Astrocyte of the spinal cord (primary cell): ENCODE measurements around the gene MEGF6.

Experiments used
- DNase-seq: peaks from one replicate; pipeline ENCODE4 v3.0.0; 2011; ENCODE audit warnings: low read depth, low spot score
- H3K4me3 ChIP-seq: 2 replicates; pipeline ENCODE4 v1.5.1; 2011; ENCODE audit warnings: low read depth, mild to moderate bottlenecking, low read length, moderate library complexity
- in situ Hi-C: cut with HindIII; loops from 2 replicates; pipeline ENCODE4 v1.10.0; 2017; ENCODE audit warnings: low sequenced_read_pairs
- TF ChIP-seq, protein P1 (sequence below): IDR thresholded peaks from 2 replicates; pipeline ENCODE4 v1.5.1; 2012; ENCODE audit warnings: low read depth, mild to moderate bottlenecking, low read length, inconsistent platforms

MEGF6 gene

DNA sequence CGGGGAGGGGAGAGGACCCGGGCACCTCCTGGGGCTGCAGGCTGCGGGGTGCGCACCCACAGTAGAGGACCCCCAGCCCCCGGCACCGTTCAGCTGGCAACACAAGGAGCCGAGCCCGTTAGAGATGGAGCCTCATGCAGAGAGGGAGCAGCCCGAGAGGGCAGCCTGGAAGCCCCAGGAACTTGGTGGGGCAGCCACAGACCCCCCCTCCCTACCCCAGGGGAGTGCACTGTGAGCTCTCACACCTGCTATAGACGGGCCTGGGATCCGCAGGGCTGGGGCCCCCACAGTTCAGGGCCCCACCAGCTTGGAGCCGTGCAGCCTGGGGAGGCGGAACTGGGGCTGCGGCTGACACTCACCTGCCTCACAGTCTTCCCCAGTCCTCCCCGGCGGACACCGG lies 109.9 kb downstream of the MEGF6 start:
- TF ChIP-seq, protein P1, sequence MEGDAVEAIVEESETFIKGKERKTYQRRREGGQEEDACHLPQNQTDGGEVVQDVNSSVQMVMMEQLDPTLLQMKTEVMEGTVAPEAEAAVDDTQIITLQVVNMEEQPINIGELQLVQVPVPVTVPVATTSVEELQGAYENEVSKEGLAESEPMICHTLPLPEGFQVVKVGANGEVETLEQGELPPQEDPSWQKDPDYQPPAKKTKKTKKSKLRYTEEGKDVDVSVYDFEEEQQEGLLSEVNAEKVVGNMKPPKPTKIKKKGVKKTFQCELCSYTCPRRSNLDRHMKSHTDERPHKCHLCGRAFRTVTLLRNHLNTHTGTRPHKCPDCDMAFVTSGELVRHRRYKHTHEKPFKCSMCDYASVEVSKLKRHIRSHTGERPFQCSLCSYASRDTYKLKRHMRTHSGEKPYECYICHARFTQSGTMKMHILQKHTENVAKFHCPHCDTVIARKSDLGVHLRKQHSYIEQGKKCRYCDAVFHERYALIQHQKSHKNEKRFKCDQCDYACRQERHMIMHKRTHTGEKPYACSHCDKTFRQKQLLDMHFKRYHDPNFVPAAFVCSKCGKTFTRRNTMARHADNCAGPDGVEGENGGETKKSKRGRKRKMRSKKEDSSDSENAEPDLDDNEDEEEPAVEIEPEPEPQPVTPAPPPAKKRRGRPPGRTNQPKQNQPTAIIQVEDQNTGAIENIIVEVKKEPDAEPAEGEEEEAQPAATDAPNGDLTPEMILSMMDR = no peak
- in situ Hi-C loops = no loop called here
- no peak for DNase-seq
- H3K4me3 ChIP-seq = no peak overlapping the region

DNA sequence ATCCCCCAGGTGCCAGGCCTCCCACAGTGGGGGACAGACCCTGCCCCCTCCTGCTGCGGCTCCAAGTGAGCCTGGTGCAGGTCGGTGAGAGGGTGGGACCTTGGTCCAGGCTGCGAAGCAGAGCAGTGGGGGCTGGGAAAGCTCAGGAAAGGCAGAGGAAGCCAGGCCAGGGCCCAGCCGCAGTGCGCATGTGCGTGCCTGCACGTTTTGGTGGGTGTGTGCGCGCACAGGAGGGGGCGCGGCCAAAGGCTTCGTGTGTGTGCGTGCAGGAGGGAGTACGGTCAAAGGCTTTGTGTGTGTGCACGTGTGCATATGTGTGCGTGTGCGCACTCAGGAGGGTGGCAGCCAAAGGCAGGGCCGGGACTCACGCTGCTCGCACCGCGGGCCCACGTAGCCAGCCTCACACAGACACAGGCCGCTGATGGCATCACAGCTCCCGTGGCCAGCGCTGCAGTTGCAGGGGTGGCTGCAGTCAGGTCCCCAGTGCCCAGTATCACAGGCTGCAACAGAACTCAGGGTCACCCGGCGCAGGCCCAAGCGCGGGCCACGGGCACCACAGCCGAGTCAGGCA lies 111.0 kb downstream of the MEGF6 start:
- TF ChIP-seq, protein P1 = no peak
- DNase-seq = no peak
- no peak overlapping the region for H3K4me3 ChIP-seq
- in situ Hi-C loops = no loop called here

DNA sequence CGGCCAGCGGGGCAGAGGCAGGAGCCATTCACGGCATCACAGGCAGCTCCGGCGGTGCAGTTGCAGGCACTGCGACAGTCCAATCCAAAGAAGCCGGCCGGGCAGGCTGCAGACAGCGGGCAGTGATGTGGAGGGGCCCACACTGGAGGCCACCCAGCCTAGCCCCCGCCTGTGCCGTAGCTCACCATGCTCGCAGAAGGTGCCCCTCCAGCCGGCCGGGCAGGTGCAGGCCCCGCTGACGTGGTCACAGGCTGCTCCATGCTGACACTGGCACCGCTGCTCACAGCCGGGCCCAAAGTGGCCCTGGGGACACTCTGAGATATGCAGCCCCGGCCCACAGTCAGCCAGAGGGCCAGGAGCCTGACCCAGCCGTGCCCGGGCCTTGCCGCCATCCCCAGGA lies 111.7 kb downstream of the MEGF6 start:
- H3K4me3 ChIP-seq = no peak overlapping the region
- in situ Hi-C loops = no loop called here
- TF ChIP-seq, protein P1 = no peak
- DNase-seq = no peak

DNA sequence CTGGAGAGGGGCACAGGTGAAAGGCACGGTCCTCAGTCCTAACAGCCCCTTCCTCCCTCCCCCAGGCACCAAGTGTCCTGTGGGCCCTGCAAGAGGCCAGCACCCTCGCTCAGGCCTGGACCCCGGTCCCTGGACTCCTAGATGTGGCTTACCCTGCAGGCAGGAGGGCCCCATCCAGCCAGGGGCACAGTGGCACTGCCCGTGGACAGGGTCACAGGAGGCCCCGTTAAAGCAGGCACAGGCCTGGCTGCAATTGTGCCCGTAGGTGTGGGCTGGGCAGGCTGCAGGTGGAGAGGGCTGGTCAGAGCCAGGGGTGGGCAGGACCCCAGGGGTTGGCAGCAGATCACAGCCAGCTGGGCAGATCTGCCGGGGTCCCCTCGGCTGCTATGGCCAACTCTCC lies 112.3 kb downstream of the MEGF6 start:
- no peak for DNase-seq
- in situ Hi-C loops = no loop called here
- TF ChIP-seq, protein P1 = no peak
- no peak overlapping the region for H3K4me3 ChIP-seq

DNA sequence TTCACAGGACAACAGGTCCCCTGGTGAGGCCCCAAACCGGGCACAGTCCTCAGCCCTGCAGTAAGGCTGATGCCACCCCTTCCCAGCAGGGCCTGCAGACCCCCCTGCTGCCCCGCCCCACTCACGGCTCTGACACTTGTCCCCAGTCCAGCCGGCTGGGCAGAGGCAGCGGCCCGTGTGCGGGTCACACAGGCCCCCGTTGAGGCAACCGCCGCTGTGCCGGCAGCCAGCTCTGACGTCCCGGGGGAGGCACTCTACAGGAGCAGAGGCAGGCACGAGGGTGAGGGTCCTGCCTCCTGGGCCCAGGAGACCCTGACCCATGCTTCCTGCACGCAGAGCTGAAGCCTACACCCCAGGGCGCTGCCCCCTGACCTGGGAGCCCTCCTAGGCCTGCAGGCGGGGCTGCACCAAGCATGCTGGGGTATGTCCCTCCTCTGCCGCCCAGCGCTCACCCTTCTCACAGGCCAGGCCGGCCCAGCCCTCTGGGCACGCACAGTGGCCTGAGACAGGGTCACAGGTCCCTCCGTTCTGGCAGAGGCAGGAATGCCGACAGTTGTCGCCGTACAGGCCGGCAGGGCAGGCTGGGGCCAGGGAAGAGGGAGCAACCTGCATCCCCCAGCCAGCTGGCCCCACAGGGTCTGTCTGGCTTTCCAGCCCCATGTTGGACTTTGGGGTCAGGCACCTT lies 112.9 kb downstream of the MEGF6 start:
- no peak overlapping the region for H3K4me3 ChIP-seq
- no peak for DNase-seq
- in situ Hi-C loops = no loop called here
- TF ChIP-seq, protein P1 = no peak

DNA sequence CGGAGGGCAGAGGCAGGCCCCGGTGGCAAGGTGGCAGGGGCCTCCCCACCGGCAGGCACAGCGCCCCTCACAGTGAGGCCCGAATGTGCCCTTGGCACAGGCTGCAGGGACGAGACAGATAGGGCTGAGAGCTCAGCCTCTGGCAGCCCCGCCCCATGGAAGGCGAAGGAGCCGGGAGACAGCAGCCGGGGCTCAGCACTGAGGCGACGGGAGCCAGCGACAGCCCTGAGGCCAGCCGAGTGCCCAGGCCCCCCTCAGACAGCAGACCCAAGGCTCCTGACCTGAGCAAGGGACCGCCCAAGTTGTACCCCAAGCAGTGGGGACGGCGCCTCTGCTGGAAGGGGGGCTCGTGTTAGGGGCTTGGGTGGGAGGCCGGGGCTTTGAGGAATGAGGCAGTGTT lies 113.8 kb downstream of the MEGF6 start:
- in situ Hi-C loops = no loop called here
- no peak overlapping the region for H3K4me3 ChIP-seq
- TF ChIP-seq, protein P1 = no peak
- DNase-seq = no peak

DNA sequence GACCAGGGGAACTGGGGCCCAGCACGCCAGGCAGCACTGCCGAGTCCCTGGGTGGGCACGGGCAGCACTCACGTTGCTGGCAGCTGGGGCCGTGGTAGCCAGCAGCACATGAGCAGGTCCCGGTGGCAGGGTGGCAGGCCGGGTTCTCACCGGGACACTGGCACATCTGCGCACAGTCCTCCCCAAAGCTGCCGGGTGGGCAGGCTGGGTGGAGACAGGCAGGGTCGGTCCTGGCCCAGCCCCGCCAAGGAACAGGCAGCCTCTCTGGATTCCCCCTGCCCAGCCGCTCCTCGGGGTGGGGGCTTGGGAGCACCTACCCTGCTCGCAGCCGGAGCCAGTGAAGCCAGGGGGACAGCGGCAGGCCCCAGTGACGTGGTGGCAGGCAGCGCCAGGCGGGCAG lies 114.4 kb downstream of the MEGF6 start:
- H3K4me3 ChIP-seq = no peak overlapping the region
- in situ Hi-C loops = no loop called here
- TF ChIP-seq, protein P1 = no peak
- DNase-seq = no peak
